Brain microvascular endothelial cell (primary cell): ENCODE data around the gene SELENOO.
A peak's percentile ranks its signal among the peaks of the same experiment; 100 is the strongest.

Experiments
- DNase-seq: peaks from one replicate; pipeline ENCODE4 v3.0.0-alpha.2; 2020
- H3K27ac ChIP-seq: fragments of 250-450 bp; sonication (Bioruptor Pico); 2 replicates; pipeline ENCODE4 v1.5.1; 2020; ENCODE audit warnings: mild to moderate bottlenecking, moderate library complexity
- H3K27me3 ChIP-seq: fragments of 250-450 bp; sonication (Bioruptor Pico); replicated peaks from 2 replicates; pipeline ENCODE4 v1.5.1; 2020; ENCODE audit warnings: mild to moderate bottlenecking
- H3K36me3 ChIP-seq: fragments of 250-450 bp; sonication (Bioruptor Pico); replicated peaks from 2 replicates; pipeline ENCODE4 v1.5.1; 2020; ENCODE audit warnings: mild to moderate bottlenecking
- H3K4me3 ChIP-seq: 2 replicates; pipeline ENCODE4 v1.5.1; 2011; ENCODE audit warnings: low read depth, mild to moderate bottlenecking, control low read depth, low read length, moderate library complexity
- CTCF ChIP-seq: IDR thresholded peaks from 2 replicates; pipeline ENCODE4 v1.5.1; 2011; ENCODE audit warnings: low read depth, mild to moderate bottlenecking, moderate library complexity, low read length, control low read depth, inconsistent platforms; ENCODE audit errors: missing control alignments
- in situ Hi-C: cut with HindIII; loops from 2 replicates; pipeline ENCODE4 v1.10.0; 2017; ENCODE audit warnings: low sequenced_read_pairs, low pct_ligation_motif_present

The SELENOO gene

GRCh38 chr22:50218996-50219727 lies 18.4 kb downstream of the SELENOO start:
- H3K27ac ChIP-seq: no peak overlapping the region
- H3K27me3 ChIP-seq: no peaks in the 10 kb centered on the region
- in situ Hi-C loops: no loop called here
- H3K4me3 ChIP-seq: no peak overlapping the region
- TF ChIP-seq CTCF: no peak
- peak; percentile 48 for DNase-seq
- H3K36me3 ChIP-seq: peaks cover 73% of the 10 kb centered on the region

- no peak for TF ChIP-seq CTCF
- Histone ChIP-seq H3K27me3 (no peaks in the 10 kb centered on the region), H3K36me3 (peaks cover 70% of the 10 kb centered on the region), H3K27ac (no peak overlapping the region), H3K4me3 (no peak overlapping the region)
- no peak for DNase-seq
- in situ Hi-C loops: no loop called here
Measured at GRCh38 chr22:50219800-50220602, 19.2 kb downstream of the SELENOO start.

- no peak for DNase-seq
- H3K36me3 ChIP-seq: peaks cover 75% of the 10 kb centered on the region
- in situ Hi-C loops: no loop called here
- no peak overlapping the region for H3K27ac ChIP-seq
- H3K4me3 ChIP-seq: no peak overlapping the region
- no peaks in the 10 kb centered on the region for H3K27me3 ChIP-seq
- TF ChIP-seq CTCF: no peak
Measured at GRCh38 chr22:50220603-50221409, 20.0 kb downstream of the SELENOO start.

DNA sequence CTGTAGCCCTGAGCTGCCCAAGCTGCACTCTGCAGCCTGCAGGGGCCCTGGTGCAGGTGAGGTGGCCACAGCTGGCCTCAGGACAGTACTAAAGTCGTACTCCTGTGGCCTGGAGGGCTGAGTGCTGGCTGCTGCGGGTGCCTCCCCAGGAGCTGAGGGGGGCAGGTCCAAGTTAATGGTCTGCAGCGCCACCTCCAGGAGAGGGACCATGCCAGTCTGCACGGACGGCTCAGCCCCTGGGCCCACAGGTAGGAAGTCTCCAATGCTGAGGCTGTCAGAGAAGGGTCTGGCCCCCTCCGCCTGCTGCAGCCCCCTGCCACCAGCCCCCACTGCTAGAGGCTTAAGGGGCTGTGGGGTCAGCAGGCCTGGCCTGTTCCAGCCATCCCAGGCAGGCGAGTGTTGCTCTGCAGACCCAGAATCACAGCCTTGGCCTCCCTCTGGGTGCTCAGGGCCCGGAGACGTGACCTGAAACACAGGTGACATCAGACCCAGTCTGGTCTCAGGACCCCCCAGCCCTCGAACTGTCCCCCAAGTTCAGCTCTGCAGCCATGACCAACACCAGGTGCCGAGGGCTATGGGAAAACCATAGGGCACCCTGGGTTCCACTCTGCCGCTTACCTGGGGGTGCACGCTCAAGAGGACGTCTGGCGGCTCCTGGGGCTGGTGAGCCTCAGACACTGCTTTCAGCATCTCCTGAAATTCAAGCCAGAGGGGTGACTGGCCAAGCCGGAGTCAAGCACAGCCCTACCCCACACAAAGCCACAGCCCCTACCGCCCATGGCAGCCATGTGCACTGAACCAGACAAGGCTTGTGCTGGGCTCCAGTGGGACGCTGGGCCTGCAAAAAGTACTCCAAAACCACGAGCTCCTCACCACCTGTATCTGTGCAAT lies 20.8 kb downstream of the SELENOO start:
- DNase-seq: no peak
- Histone ChIP-seq H3K36me3 (peaks cover 75% of the 10 kb centered on the region), H3K27ac (no peak overlapping the region), H3K27me3 (no peaks in the 10 kb centered on the region), H3K4me3 (no peak overlapping the region)
- in situ Hi-C loops: no loop called here
- TF ChIP-seq CTCF: no peak

DNA sequence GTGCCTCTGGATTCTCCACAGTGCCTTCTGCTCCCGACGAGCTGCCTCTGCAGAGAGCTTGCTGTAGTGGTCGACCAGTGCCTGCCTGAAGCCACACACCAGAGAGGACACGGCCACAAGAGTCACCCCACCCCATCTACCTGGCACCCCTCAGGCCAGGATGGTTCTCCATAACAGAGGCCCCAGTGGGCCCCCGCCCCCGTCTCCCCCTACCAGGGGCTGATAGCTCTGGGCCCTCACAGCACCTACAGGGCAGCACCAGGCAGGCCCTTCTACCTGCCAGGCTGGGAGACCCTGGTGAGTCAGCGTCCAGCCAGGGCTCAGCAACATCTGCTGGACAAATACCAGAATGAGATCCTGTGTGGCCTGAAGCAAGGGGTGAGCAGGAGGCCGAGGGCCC lies 21.7 kb downstream of the SELENOO start:
- no peak for DNase-seq
- H3K36me3 ChIP-seq: peaks cover 70% of the 10 kb centered on the region
- in situ Hi-C loops: no loop called here
- H3K27me3 ChIP-seq: no peaks in the 10 kb centered on the region
- no peak for TF ChIP-seq CTCF
- H3K4me3 ChIP-seq: no peak overlapping the region
- H3K27ac ChIP-seq: no peak overlapping the region
